Neural progenitor cell (in vitro differentiated cells): Measurements from ENCODE around the gene MED13L. TPM values are rescaled to one million over a fixed set of nuclear protein-coding genes. Genes with fewer than 3 reads are reported as not detected.

Source experiments
- DNase-seq: peaks from one replicate; pipeline ENCODE4 v3.0.0-alpha.2; 2016; ENCODE audit warnings: low spot score
- H2AFZ ChIP-seq: fragments of 200-600 bp; sonication (generic); replicated peaks from 2 replicates; pipeline ENCODE4 v1.6.1; 2016; ENCODE audit warnings: antibody characterized with exemption
- H3F3A ChIP-seq: fragments of 200-600 bp; sonication (generic); 2 replicates; pipeline ENCODE4 v1.6.1; 2016; ENCODE audit warnings: antibody characterized with exemption, low read depth
- H3K27ac ChIP-seq: fragments of 200-600 bp; sonication (generic); 2 replicates; pipeline ENCODE4 v1.5.1; 2016; ENCODE audit warnings: mild to moderate bottlenecking
- H3K27me3 ChIP-seq: fragments of 200-600 bp; sonication (generic); 2 replicates; pipeline ENCODE4 v1.6.1; 2016; ENCODE audit warnings: mild to moderate bottlenecking, moderate library complexity
- H3K36me3 ChIP-seq: fragments of 200-600 bp; sonication (generic); 2 replicates; pipeline ENCODE4 v1.5.1; 2016
- H3K4me1 ChIP-seq: fragments of 200-600 bp; sonication (generic); 2 replicates; pipeline ENCODE4 v1.6.1; 2016; ENCODE audit warnings: mixed run types
- H3K4me2 ChIP-seq: fragments of 200-600 bp; sonication (generic); 2 replicates; pipeline ENCODE4 v1.6.1; 2016
- H3K4me3 ChIP-seq: fragments of 200-600 bp; sonication (generic); 2 replicates; pipeline ENCODE4 v1.5.1; 2016
- H3K79me2 ChIP-seq: fragments of 200-600 bp; sonication (generic); 2 replicates; pipeline ENCODE4 v1.6.1; 2016; ENCODE audit warnings: low read depth
- H3K9ac ChIP-seq: fragments of 200-600 bp; sonication (generic); 2 replicates; pipeline ENCODE4 v1.6.1; 2016
- H3K9me3 ChIP-seq: fragments of 200-600 bp; sonication (generic); 2 replicates; pipeline ENCODE4 v1.5.1; 2016; ENCODE audit warnings: low read depth
- H4K20me1 ChIP-seq: fragments of 200-600 bp; sonication (generic); 2 replicates; pipeline ENCODE4 v1.6.1; 2016; ENCODE audit warnings: low read depth
- H3K27ac Mint-ChIP-seq: 3 replicates; pipeline ENCODE4 v1.8.0; 2021; ENCODE audit warnings: mixed read lengths
- H3K27me3 Mint-ChIP-seq: 2 replicates; pipeline ENCODE4 v1.8.0; 2022; ENCODE audit warnings: low read depth, mild to moderate bottlenecking, inconsistent platforms, moderate library complexity, mixed read lengths; ENCODE audit not compliant: insufficient read depth
- H3K36me3 Mint-ChIP-seq: 3 replicates; pipeline ENCODE4 v1.8.0; 2021; ENCODE audit warnings: mixed read lengths
- H3K4me1 Mint-ChIP-seq: 3 replicates; pipeline ENCODE4 v1.8.0; 2021; ENCODE audit warnings: mixed read lengths
- H3K4me3 Mint-ChIP-seq: 3 replicates; pipeline ENCODE4 v1.8.0; 2021; ENCODE audit warnings: mild to moderate bottlenecking, moderate library complexity, mixed read lengths
- H3K9me3 Mint-ChIP-seq: 3 replicates; pipeline ENCODE4 v1.8.0; 2020; ENCODE audit warnings: mixed read lengths
- EZH2 ChIP-seq: fragments of 200-600 bp; sonication (generic); IDR thresholded peaks from 2 replicates; pipeline ENCODE4 v1.6.1; 2017; ENCODE audit warnings: antibody characterized with exemption, mild to moderate bottlenecking, moderate library complexity
- EZH2phosphoT487 ChIP-seq: fragments of 200-600 bp; sonication (generic); IDR thresholded peaks from 2 replicates; pipeline ENCODE4 v1.6.1; 2017; ENCODE audit warnings: antibody characterized with exemption
- total RNA-seq: library from RNA; depleted of rRNA; stranded (reverse); fragments of >200 nt; gene quantifications from 2 replicates; pipeline ENCODE4 v1.2.3, GENCODE V29; 2015; ENCODE audit warnings: low replicate concordance
- TF ChIP-seq, protein P1 (sequence below): fragments of 200-600 bp; sonication (generic); IDR thresholded peaks from 2 replicates; pipeline ENCODE4 v1.5.1; 2017; ENCODE audit warnings: antibody characterized with exemption, mild to moderate bottlenecking

The MED13L gene
- total RNA-seq, 1 donor from 2014 or later = 149 TPM

GRCh38 chr12:116186482-116187150 lies 90.9 kb downstream of the MED13L start:
- Mint-ChIP-seq H3K27me3 (no peaks in the 10 kb centered on the region), H3K27ac (peak overlapping the region; percentile 20), H3K36me3 (no peaks in the 10 kb centered on the region), H3K4me3 (no peak overlapping the region), H3K4me1 (peaks cover 58% of the 10 kb centered on the region), H3K9me3 (no peaks in the 10 kb centered on the region)
- DNase-seq = no peak
- Histone ChIP-seq H3K36me3 (no peaks in the 10 kb centered on the region), H3F3A (peaks cover 32% of the 10 kb centered on the region), H3K27ac (no peak overlapping the region), H4K20me1 (peaks cover 100% of the 10 kb centered on the region), H3K4me2 (peak overlapping the region; percentile 3), H3K79me2 (peaks cover 100% of the 10 kb centered on the region), H3K9me3 (no peaks in the 10 kb centered on the region), H3K4me1 (peaks cover 70% of the 10 kb centered on the region), H2AFZ (no peak overlapping the region), H3K4me3 (no peak overlapping the region), H3K9ac (no peak overlapping the region), H3K27me3 (no peaks in the 10 kb centered on the region)
- TF ChIP-seq EZH2 (no peak), EZH2phosphoT487 (no peak)
- TF ChIP-seq, protein P1, sequence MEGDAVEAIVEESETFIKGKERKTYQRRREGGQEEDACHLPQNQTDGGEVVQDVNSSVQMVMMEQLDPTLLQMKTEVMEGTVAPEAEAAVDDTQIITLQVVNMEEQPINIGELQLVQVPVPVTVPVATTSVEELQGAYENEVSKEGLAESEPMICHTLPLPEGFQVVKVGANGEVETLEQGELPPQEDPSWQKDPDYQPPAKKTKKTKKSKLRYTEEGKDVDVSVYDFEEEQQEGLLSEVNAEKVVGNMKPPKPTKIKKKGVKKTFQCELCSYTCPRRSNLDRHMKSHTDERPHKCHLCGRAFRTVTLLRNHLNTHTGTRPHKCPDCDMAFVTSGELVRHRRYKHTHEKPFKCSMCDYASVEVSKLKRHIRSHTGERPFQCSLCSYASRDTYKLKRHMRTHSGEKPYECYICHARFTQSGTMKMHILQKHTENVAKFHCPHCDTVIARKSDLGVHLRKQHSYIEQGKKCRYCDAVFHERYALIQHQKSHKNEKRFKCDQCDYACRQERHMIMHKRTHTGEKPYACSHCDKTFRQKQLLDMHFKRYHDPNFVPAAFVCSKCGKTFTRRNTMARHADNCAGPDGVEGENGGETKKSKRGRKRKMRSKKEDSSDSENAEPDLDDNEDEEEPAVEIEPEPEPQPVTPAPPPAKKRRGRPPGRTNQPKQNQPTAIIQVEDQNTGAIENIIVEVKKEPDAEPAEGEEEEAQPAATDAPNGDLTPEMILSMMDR = no peak

DNA sequence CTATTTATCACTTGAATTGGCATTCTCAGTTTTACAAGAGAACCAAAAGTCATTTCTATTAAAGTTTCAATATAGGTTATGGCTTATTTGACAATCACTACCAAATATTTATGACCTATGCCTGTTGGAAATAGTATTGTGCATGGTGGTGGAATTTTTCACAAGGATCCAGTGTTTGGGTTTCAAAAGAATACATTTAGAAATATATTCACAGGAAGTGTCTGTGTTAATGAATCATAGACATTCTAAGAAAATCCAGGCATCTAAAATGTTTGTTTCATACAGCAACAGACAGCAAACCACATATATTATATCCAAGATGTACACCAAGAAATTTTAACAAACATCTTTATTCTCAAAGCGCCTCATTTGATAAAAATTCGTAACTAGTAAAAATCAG lies 92.7 kb downstream of the MED13L start:
- Mint-ChIP-seq H3K36me3 (no peaks in the 10 kb centered on the region), H3K9me3 (no peaks in the 10 kb centered on the region), H3K4me1 (peaks cover 56% of the 10 kb centered on the region), H3K27me3 (no peaks in the 10 kb centered on the region), H3K27ac (no peak overlapping the region), H3K4me3 (no peak overlapping the region)
- DNase-seq = no peak
- Histone ChIP-seq H3K27ac (peak overlapping the region; percentile 49), H3K9me3 (no peaks in the 10 kb centered on the region), H2AFZ (no peak overlapping the region), H3F3A (peaks cover 40% of the 10 kb centered on the region), H3K4me2 (peak overlapping the region; percentile 43), H3K4me3 (no peak overlapping the region), H4K20me1 (peaks cover 100% of the 10 kb centered on the region), H3K9ac (no peak overlapping the region), H3K4me1 (peaks cover 70% of the 10 kb centered on the region), H3K79me2 (peaks cover 100% of the 10 kb centered on the region), H3K27me3 (no peaks in the 10 kb centered on the region), H3K36me3 (no peaks in the 10 kb centered on the region)
- TF ChIP-seq EZH2 = no peak
- no peak for TF ChIP-seq EZH2phosphoT487

DNA sequence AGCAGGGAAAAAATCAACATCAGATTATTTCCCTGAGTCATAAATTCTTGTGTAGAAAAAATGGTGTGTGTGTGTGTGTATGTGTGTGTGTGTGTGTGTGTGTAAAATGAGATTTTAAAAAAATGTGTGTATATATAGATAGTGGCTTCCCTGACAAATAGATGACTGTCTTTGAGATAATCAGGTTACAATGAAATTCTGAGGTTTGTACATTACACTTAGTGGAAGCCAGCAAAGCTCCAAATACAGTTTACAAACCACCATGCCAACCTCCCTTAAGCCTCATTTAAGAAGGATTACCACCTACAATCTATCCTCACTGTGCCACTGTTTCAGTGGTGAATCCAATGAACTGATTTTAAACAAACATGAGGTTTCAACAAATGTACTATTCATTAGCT lies 93.8 kb downstream of the MED13L start:
- peaks cover 42% of the 10 kb centered on the region for H3F3A ChIP-seq
- peak overlapping the region; percentile 1 for H3K4me3 ChIP-seq
- H3K79me2 ChIP-seq = peaks cover 100% of the 10 kb centered on the region
- H4K20me1 ChIP-seq = peaks cover 98% of the 10 kb centered on the region
- H2AFZ ChIP-seq = no peak overlapping the region
- H3K9me3 Mint-ChIP-seq = no peaks in the 10 kb centered on the region
- no peak overlapping the region for H3K27ac Mint-ChIP-seq
- no peak for TF ChIP-seq EZH2phosphoT487
- TF ChIP-seq EZH2 = no peak
- TF ChIP-seq, protein P1 = no peak
- H3K9me3 ChIP-seq = no peaks in the 10 kb centered on the region
- peak; percentile 43 for DNase-seq
- H3K4me1 ChIP-seq = peaks cover 69% of the 10 kb centered on the region
- H3K36me3 Mint-ChIP-seq = no peaks in the 10 kb centered on the region
- H3K9ac ChIP-seq = no peak overlapping the region
- no peaks in the 10 kb centered on the region for H3K27me3 ChIP-seq
- peak overlapping the region; percentile 17 for H3K27ac ChIP-seq
- H3K4me1 Mint-ChIP-seq = peaks cover 54% of the 10 kb centered on the region
- peak overlapping the region; percentile 43 for H3K4me2 ChIP-seq
- no peak overlapping the region for H3K4me3 Mint-ChIP-seq
- no peaks in the 10 kb centered on the region for H3K27me3 Mint-ChIP-seq
- no peaks in the 10 kb centered on the region for H3K36me3 ChIP-seq

DNA sequence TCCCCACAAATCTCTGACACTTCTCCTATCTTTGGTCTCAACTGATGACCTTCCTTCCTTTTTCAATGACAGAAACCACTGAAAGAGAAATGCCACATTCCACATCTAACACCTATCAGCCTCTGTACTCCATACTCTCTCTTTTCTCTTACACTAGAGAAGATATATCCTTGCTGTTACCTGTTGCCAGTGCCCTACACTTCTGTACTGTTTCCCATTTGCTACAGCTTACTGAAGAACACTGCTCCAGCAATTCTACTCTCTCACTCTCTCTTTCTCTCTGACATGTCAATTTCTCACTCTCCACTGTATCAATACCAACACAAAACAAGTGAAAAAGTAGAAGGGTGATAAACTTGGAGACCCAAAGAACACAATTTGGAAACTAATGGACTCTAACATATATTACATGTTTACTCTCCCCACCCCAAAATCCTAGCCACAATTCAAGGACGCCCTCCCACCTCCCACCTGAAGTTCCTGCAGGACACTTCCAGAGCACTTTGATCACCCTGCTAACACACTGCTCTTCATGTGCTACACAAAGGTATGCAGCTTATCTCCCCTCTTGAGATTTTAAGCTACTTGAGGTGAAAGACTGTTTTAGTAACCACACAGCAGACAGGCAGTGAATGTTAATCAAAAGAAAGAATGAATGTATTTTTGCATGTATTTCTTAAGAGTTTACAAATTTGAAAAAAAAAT lies 95.0 kb downstream of the MED13L start:
- peaks cover 100% of the 10 kb centered on the region for H3K79me2 ChIP-seq
- H2AFZ ChIP-seq = no peak overlapping the region
- Mint-ChIP-seq H3K4me3 (no peak overlapping the region), H3K27ac (no peak overlapping the region), H3K36me3 (no peaks in the 10 kb centered on the region), H3K9me3 (no peaks in the 10 kb centered on the region), H3K4me1 (peaks cover 46% of the 10 kb centered on the region), H3K27me3 (no peaks in the 10 kb centered on the region)
- no peak overlapping the region for H3K4me3 ChIP-seq
- no peak overlapping the region for H3K9ac ChIP-seq
- peak; percentile 32 for DNase-seq
- H3F3A ChIP-seq = peaks cover 42% of the 10 kb centered on the region
- H4K20me1 ChIP-seq = peaks cover 98% of the 10 kb centered on the region
- peaks cover 68% of the 10 kb centered on the region for H3K4me1 ChIP-seq
- TF ChIP-seq EZH2phosphoT487 = no peak
- no peak for TF ChIP-seq EZH2
- TF ChIP-seq, protein P1 = no peak
- peak overlapping the region; percentile 48 for H3K27ac ChIP-seq
- no peaks in the 10 kb centered on the region for H3K27me3 ChIP-seq
- peak overlapping the region; percentile 43 for H3K4me2 ChIP-seq
- H3K9me3 ChIP-seq = no peaks in the 10 kb centered on the region
- H3K36me3 ChIP-seq = no peaks in the 10 kb centered on the region
